Lung (tissue), 12 donors: ENCODE results near the gene SRSF5. TPM values are rescaled to one million over a fixed set of nuclear protein-coding genes. Genes with fewer than 3 reads are reported as not detected.

Experiments used
- ATAC-seq: fragments of 200-7000 bp; cut with Tn5 transposase; one replicate; pipeline ENCODE4 v1.9.1; 2020; ENCODE audit warnings: moderate number of reproducible peaks; ENCODE audit not compliant: insufficient read depth, low FRiP score
- DNase-seq, 3 donors: peaks; one replicate each; pipeline ENCODE4 v3.0.0-alpha.2; 2013 to 2017
- H3K27ac ChIP-seq, 2 donors: one replicate each; pipeline ENCODE4 v1.5.1; 2013; ENCODE audit warnings: mild to moderate bottlenecking in 2 of 2, moderate library complexity in 2 of 2, control low read depth in 1 of 2, inconsistent platforms in 1 of 2, low read depth in 1 of 2, low read length in 1 of 2
- H3K27me3 ChIP-seq, 3 donors: one replicate each; pipeline ENCODE4 v1.5.1; 2013; ENCODE audit warnings: low read length in 2 of 3; ENCODE audit not compliant: control insufficient read depth in 3 of 3, insufficient read depth in 3 of 3
- H3K36me3 ChIP-seq, 4 donors: one replicate each; pipeline ENCODE4 v1.5.1; 2013; ENCODE audit warnings: low read length in 4 of 4, mild to moderate bottlenecking in 1 of 4, moderate library complexity in 1 of 4; ENCODE audit not compliant: control insufficient read depth in 4 of 4, insufficient read depth in 4 of 4
- H3K4me1 ChIP-seq, 5 donors: one replicate each; pipeline ENCODE4 v1.5.1; 2013; ENCODE audit warnings: low read length in 5 of 5, mild to moderate bottlenecking in 2 of 5, moderate library complexity in 1 of 5; ENCODE audit not compliant: control insufficient read depth in 5 of 5, insufficient read depth in 5 of 5
- H3K4me3 ChIP-seq: one replicate; pipeline ENCODE4 v1.5.1; 2013; ENCODE audit warnings: mild to moderate bottlenecking, control low read depth, moderate library complexity
- H3K9ac ChIP-seq, 2 donors: one replicate each; pipeline ENCODE4 v1.5.1; 2013; ENCODE audit warnings: low read length in 2 of 2, control low read depth in 1 of 2; ENCODE audit not compliant: insufficient read depth in 1 of 2
- H3K9me3 ChIP-seq, 4 donors: one replicate each; pipeline ENCODE4 v1.5.1; 2013; ENCODE audit warnings: low read length in 3 of 4, mild to moderate bottlenecking in 1 of 4, moderate library complexity in 1 of 4; ENCODE audit not compliant: control insufficient read depth in 4 of 4, insufficient read depth in 3 of 4
- WGBS, 2 donors: extraction: QIAGEN DNeasy Blood & Tissue Kit; methylation state at CpG; one replicate each; pipeline ENCODE4 v1.1.7; 2013; 5-methylcytosine and 5-hydroxymethylcytosine counted together
- polyA plus RNA-seq, 2 donors: library from polyadenylated mRNA; stranded (reverse); fragments of 200-250 nt; gene quantifications; one replicate each; pipeline ENCODE4 v1.2.1, GENCODE V29; 2013
- total RNA-seq, 2 donors: library from RNA; depleted of rRNA in 1 of 2; stranded (reverse); fragments of >200 nt in 1 of 2; gene quantifications; one replicate each; pipeline ENCODE4 v1.2.1, GENCODE V29; 2014 to 2021
- TF ChIP-seq, protein P1 (sequence below): IDR thresholded peaks from 2 replicates; pipeline ENCODE4 v1.5.1; 2012; ENCODE audit warnings: mild to moderate bottlenecking; ENCODE audit errors: control extremely low read depth, extremely low read depth
- donor health status: control.
- donor health status: control.
- donor health status: Bipolar disorder and iron deficiency.
- donor health status: healthy.
- donor health status: DM: yes; HTN: yes; CAD: no.

SRSF5 gene
- total and polyA plus RNA-seq, 4 donors = 224 to 419 (median 286) TPM

DNA sequence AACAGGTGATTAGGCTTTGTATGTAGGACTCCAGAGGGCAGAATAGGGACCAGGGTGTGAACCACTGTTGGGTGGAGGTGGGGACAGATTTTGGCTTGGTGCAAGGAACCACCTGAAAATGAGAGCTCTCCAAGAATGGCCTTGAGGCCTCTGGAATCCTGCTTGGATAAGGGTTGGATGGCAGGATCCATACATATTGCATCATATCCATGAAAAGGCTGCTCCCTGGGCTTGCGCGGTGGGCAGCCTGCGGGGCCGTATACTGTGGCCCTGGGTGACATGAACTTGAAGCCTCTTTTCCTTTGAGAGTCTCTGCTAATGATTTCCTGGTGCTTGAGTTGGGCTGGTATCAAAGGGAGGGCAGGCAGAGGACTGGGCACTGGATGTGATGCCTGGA lies 31.4 kb downstream of the SRSF5 start:
- ATAC-seq = no peak
- Histone ChIP-seq H3K27ac (no peak overlapping the region), H3K36me3 (no peaks in the 10 kb centered on the region), H3K4me3 (no peak overlapping the region), H3K9ac (no peak overlapping the region), H3K4me1 (peaks cover 0 to 3% (median 0%) of the 10 kb centered on the region in 5 donors), H3K9me3 (no peaks in the 10 kb centered on the region), H3K27me3 (no peaks in the 10 kb centered on the region)
- 84 to 85% methylated on average over 4 of the region's 4 CpGs for WGBS, 2 donors
- DNase-seq = no peak
- TF ChIP-seq, protein P1, sequence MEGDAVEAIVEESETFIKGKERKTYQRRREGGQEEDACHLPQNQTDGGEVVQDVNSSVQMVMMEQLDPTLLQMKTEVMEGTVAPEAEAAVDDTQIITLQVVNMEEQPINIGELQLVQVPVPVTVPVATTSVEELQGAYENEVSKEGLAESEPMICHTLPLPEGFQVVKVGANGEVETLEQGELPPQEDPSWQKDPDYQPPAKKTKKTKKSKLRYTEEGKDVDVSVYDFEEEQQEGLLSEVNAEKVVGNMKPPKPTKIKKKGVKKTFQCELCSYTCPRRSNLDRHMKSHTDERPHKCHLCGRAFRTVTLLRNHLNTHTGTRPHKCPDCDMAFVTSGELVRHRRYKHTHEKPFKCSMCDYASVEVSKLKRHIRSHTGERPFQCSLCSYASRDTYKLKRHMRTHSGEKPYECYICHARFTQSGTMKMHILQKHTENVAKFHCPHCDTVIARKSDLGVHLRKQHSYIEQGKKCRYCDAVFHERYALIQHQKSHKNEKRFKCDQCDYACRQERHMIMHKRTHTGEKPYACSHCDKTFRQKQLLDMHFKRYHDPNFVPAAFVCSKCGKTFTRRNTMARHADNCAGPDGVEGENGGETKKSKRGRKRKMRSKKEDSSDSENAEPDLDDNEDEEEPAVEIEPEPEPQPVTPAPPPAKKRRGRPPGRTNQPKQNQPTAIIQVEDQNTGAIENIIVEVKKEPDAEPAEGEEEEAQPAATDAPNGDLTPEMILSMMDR = no peak

DNA sequence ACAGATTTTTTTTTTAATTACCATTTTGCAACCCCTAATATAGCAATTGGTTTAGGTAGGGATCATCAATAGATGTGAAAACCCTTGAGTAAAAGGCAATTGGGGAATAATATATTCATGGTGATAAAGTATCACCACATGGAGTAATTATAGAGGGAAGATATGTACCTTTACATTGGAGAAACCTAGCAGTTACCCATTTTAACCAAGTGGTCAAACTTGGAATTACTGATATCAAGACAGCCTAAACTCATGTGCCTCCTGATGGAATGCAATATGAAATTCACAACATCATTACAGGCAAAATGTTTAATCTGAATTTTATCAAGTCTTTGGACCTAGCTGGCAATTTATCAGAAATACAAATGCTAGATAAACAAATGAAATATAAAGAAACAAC lies 36.8 kb downstream of the SRSF5 start:
- Histone ChIP-seq H3K4me3 (no peak overlapping the region), H3K9me3 (no peaks in the 10 kb centered on the region), H3K36me3 (no peaks in the 10 kb centered on the region), H3K27me3 (no peaks in the 10 kb centered on the region), H3K9ac (no peak overlapping the region), H3K27ac (no peak overlapping the region), H3K4me1 (no peaks in the 10 kb centered on the region)
- DNase-seq (no peak), ATAC-seq (no peak)
- TF ChIP-seq, protein P1 = no peak

DNA sequence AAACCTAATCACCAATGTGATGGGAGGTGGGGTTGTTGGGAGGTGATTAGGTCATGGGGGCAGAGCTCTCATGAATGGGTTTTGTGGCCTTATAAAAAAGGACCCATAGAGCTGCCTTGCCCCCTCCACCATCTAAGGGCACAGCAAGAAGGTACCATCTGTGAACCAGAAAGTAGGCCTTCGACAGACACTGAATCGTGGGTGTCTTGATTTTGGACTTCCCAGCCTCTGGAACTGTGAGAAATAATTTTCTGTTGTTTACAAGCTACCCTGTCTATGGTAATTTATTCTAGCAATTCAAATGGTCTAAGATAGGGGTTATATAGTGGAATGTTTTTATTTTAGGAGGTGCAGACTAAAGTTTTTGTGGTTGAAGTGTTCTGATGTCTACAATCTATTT lies 38.0 kb downstream of the SRSF5 start:
- H3K36me3 ChIP-seq = no peaks in the 10 kb centered on the region
- H3K27me3 ChIP-seq = no peaks in the 10 kb centered on the region
- H3K9ac ChIP-seq = no peak overlapping the region
- H3K4me1 ChIP-seq = no peaks in the 10 kb centered on the region
- no peak overlapping the region for H3K27ac ChIP-seq
- no peaks in the 10 kb centered on the region for H3K9me3 ChIP-seq
- DNase-seq (no peak), ATAC-seq (no peak)
- 90 to 93% methylated on average over 2 of the region's 2 CpGs for WGBS, 2 donors
- TF ChIP-seq, protein P1 = no peak
- no peak overlapping the region for H3K4me3 ChIP-seq

DNA sequence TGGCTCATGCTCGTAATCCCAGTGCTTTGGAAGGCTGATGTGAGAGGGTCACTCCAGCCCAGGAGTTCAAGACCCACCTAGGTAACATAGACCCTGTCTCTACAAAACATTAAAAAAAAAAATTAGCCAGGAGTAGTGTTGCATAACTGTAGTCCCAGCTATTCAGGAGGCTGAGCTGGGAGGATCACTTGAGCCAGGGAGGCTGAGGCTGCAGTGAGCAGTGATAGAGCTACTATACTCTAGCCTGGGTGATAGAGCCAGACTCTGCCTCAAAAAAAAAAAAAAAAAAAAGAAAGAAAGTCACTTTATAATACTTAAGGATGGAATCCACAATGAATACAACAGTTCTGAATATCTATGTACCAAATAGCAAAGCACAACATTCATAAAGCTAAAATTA lies 40.2 kb downstream of the SRSF5 start:
- no peaks in the 10 kb centered on the region for H3K9me3 ChIP-seq
- 90 to 96% methylated on average over 1 of the region's 1 CpG for WGBS, 2 donors
- no peaks in the 10 kb centered on the region for H3K36me3 ChIP-seq
- H3K9ac ChIP-seq = no peak overlapping the region
- no peak overlapping the region for H3K27ac ChIP-seq
- H3K4me1 ChIP-seq = no peaks in the 10 kb centered on the region
- H3K27me3 ChIP-seq = no peaks in the 10 kb centered on the region
- ATAC-seq (no peak), DNase-seq (no peak)
- TF ChIP-seq, protein P1 = no peak
- no peak overlapping the region for H3K4me3 ChIP-seq
